ENCODE results near the gene MEDAG.

GRCh38 chr13:30863796-30864195 is 42.3 kb upstream of the MEDAG start:
- no peak for TF ChIP-seq CTCF (IDR thresholded peaks at IDR 0.05)
- no peak for TF ChIP-seq POLR2AphosphoS5 (IDR thresholded peaks at IDR 0.05)
- no peak for TF ChIP-seq POLR2A (IDR thresholded peaks at IDR 0.05)
